HG02588 (cell line): ENCODE data around the gene ZNF157.

Experiments
- ATAC-seq: cut with Tn5 transposase; IDR thresholded peaks from one replicate; pipeline ENCODE4 v1.9.1; 2021; ENCODE audit warnings: mild to moderate bottlenecking, moderate library complexity; ENCODE audit not compliant: unreplicated experiment

ZNF157 gene

DNA sequence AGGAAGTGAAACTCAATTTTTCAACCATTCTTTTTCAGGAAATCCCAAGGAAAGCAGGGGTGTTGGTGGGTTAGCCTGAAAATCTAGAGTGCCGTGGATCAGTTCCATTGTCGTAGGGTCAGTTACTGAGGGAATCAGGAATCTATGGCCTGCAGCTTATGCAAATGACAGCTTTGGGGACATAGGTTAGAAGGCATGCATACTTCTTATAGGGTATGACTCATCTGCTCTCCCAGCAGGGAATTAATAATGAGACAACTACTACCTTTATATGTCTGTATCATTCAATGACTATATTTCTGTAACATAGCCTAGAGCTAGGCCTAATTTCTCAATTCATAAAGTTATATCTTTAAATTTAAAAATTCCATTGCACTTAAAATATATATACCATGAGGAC lies 76.1 kb downstream of the ZNF157 start:
- no peak for ATAC-seq

- no peak for ATAC-seq
These were observed 76.6 kb downstream of the ZNF157 start for GRCh38 chrX:47446971-47447370.

- no peak for ATAC-seq
These were observed 77.2 kb downstream of the ZNF157 start for GRCh38 chrX:47447607-47448006.

GRCh38 chrX:47448165-47448806 lies 77.9 kb downstream of the ZNF157 start:
- no peak for ATAC-seq

DNA sequence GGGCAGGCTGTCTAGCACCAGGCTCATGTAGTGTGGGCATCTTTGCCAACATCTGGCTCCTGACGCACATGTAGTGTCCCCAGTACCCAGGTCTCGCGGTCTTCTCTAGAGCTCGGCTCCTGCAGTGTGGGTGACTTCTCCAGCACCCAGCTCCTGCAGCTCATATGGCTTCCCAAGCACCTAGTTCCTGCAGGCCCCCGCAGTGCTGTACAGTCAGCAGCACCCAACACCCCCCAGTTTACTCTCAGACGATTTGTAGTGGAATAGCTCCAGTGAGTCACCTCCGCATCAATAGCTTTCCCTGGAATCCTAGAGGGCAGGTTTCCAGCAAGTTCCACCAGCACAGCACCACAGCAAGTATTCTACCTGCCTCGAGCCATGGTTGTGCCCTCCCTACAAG lies 81.7 kb downstream of the ZNF157 start:
- ATAC-seq: no peak

DNA sequence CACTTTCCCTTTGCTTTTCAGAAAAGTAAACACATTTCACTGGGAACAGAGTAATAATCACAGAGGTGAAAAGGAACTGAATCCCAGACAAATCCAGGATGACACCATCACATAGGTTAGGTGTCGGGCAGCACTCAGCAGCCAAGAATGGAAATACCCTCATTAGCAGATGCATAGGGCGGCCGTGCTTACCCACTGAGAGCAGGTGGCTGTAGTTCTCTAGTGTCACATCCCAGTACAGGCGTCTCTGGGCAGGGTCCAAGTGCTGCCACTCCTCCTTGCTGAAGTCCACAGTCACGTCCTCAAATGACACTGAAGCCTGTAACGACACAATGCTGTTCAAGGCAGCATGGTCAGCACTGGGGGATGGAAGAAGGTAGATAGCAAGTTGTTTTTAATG lies 85.7 kb downstream of the ZNF157 start:
- ATAC-seq: no peak

DNA sequence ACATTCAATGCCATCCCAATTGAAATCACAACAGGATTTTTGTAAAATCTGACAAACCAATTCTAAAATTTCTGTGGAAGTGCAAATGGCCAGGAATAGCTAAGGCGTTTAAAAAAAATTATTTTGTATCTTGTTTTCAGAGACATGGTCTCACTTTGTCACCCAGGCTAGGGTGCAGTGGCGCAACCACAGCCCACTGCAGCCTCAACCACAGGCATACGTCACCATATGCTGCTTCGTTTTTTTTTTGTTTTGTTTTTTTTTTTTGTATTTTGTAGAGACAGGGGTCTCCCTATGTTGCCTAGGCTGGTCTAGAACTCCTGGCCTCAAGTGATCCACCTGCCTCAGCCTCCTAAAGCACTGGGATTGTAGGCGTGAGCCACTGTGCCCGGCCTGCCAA lies 88.2 kb downstream of the ZNF157 start:
- no peak for ATAC-seq

GRCh38 chrX:47460561-47460960 lies 90.2 kb downstream of the ZNF157 start:
- ATAC-seq: no peak
